GM12801 (cell line): Measurements from ENCODE around the gene VPS4B.

Experiments
- TF ChIP-seq, protein P1 (sequence below): IDR thresholded peaks from one replicate; pipeline ENCODE4 v1.5.1; 2011; ENCODE audit warnings: control low read depth; ENCODE audit not compliant: insufficient read length; ENCODE audit errors: extremely low read depth

The VPS4B gene

DNA sequence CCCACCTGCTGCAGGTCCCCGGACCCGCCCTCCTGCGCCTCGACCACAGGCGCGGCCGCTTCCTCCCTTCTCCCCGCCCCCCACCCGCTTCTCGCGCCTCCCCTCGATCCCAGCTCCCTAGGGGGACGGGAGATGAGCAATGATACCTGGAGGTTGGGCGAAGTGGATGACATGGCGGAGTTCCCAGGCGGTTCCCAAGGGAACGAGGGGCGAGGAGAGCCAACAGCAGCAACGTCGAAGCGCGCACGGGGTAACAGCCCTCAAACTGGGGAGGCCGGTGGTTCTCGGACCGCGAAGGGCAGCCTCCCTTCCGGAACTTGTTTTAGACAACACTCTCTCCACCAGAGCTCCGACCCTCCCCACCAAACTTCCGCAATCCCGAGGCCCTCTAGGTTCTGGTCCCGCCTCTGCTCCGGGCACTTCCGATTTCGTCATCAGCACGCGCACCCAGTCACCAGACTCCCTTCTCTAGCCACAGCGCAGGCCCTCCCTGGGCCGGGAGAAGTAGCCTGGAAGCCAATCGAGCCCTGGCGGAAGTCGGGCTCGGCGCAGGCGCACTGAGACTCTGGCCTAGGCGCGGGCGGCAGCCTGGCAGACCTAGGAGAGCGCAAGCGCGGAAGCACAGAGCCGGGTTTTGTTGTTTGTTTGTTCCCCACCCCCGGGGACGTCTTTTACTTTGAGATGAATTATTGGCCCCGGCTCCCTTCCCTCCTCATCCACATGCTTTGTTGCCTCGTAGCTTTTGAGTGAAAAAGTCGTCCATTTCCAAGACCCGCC is at the start of gene VPS4B:
Gene VPS4B (minus strand): TSS at position 390 of the 777 bp plus-strand sequence. CDS start 217 bp downstream, at position 173.
- TF ChIP-seq, protein P1, sequence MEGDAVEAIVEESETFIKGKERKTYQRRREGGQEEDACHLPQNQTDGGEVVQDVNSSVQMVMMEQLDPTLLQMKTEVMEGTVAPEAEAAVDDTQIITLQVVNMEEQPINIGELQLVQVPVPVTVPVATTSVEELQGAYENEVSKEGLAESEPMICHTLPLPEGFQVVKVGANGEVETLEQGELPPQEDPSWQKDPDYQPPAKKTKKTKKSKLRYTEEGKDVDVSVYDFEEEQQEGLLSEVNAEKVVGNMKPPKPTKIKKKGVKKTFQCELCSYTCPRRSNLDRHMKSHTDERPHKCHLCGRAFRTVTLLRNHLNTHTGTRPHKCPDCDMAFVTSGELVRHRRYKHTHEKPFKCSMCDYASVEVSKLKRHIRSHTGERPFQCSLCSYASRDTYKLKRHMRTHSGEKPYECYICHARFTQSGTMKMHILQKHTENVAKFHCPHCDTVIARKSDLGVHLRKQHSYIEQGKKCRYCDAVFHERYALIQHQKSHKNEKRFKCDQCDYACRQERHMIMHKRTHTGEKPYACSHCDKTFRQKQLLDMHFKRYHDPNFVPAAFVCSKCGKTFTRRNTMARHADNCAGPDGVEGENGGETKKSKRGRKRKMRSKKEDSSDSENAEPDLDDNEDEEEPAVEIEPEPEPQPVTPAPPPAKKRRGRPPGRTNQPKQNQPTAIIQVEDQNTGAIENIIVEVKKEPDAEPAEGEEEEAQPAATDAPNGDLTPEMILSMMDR = no peak

DNA sequence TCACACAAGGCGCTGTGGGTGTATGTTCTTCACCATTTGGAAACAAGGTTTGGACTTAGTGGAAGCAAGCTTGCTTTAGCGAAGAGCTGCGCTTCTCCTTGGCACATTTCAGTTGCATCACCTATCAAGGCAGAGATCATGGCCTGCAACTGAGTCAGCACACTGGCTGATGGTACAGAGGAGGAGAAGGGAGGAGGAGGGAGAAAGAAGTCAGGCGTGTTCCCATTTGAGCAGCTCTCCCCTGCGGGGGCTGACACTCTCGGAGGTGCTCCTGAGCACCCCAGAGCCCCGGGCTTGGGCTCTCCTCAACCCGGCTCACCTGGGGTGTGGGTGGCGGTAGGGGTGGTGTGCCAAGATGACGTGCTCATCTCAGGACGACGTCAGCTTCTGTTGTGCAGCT is 48.5 kb upstream of the VPS4B start:
- TF ChIP-seq, protein P1 = no peak

DNA sequence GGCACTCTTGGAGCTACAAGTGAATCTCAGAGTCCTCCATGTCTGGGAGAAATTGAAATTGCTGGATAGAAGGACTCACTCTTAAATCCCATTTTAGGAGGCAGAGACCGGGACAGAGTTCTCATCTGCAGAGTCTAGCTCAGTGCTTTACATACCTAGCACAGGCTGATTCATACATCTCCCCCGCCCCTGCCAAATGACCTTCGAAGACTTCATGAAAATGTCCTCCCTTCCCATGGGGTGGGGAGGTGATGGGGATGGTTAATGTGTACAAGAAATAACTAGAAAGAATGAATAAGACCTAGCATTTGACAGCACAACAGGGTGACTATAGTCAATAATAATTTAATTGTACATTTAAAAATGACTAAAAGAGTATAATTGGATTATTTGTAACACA is 46.3 kb upstream of the VPS4B start:
- TF ChIP-seq, protein P1 = no peak

DNA sequence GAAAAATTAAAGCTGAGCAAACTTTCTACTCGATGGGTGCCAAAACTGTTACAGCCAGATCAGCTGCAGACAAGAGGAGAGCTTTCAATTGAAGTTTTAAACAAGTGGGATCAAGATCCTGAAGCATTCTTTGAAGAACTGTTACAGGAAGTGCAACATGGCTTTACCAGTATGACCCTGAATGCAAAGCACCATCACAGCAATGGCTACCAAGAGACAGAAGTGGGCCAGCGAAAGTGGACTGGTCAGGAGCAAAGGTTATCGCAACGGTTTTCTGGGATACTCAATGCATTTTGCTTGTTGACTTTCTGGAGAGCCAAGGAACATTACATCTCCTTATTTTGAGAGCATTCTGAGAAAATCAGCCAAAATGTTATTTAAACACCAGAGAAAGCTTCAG is 45.4 kb upstream of the VPS4B start:
- TF ChIP-seq, protein P1 = no peak

DNA sequence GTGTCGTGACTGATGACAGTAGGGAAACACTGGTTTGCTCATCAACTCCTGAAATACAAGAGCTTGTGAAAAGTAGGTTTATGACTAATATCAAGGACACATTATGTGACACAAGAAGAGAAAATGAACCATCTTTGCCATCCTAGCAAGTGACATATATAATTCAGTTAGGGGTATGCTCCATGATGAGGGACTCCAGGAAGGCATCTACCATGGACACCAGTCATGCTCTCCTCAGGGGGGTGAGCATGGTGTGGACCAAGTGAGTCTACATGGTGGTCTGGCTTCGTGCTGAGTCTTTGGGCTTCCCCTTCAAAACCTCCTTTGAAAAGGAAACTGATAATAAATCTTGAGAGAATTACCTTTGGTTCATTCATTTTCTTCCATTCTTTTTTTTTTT is 42.8 kb upstream of the VPS4B start:
- TF ChIP-seq, protein P1 = no peak

DNA sequence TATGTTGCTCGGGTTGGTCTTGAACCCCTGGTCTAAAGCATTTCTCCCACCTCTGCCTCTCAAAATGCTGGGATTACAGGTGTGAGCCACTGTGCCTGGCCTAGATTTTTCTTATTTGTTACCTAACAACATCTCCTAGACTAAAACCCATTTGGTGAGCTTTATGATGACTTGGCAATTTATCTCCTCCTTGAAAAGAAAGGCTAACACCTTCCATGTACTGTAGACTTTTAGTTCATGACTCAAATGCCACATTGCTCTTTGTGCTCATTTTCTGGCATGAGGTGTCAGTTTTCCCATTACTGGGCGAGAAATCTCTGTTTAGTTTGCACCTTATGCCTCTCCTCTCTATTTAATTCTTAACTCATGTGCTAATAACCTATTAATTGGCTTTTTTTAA is 42.2 kb upstream of the VPS4B start:
- TF ChIP-seq, protein P1 = no peak

DNA sequence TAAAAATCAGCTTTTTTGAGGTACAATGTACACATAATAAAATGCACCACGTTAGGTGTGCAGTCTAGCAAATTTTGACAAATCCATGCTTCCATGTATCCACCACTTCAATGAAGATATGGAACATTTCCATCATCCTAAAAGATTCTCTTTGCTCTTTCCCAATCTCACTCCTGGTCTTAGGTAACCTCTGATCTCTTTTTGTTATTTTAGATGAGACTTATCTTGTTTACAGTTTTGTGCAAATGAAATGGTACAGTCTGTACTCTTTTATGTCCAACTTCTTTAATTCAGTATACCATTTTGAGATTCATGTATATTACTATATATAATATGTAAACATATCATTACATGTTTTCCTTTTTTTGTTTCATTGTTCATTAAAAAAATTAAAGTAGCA is 38.1 kb upstream of the VPS4B start:
- TF ChIP-seq, protein P1 = no peak
